NCI-H1092 (cell line): ENCODE results near the gene CENPV.
"Not testable (repeated sequence)": the region's sequence is repeated elsewhere in the genome, so short reads cannot be mapped to it uniquely, and the experiment has no call there.

Experiments
- DNase-seq: peaks from one replicate; lab custom pipeline; 2025; lab: John Stamatoyannopoulos, UW

The CENPV gene

GRCh38 chr17:16353317-16354174 is at the start of gene CENPV:
CENPV (minus strand) TSS chr17:16353469; CDS start chr17:16353436, 33 bp downstream.
- peak; percentile 20 for DNase-seq

DNA sequence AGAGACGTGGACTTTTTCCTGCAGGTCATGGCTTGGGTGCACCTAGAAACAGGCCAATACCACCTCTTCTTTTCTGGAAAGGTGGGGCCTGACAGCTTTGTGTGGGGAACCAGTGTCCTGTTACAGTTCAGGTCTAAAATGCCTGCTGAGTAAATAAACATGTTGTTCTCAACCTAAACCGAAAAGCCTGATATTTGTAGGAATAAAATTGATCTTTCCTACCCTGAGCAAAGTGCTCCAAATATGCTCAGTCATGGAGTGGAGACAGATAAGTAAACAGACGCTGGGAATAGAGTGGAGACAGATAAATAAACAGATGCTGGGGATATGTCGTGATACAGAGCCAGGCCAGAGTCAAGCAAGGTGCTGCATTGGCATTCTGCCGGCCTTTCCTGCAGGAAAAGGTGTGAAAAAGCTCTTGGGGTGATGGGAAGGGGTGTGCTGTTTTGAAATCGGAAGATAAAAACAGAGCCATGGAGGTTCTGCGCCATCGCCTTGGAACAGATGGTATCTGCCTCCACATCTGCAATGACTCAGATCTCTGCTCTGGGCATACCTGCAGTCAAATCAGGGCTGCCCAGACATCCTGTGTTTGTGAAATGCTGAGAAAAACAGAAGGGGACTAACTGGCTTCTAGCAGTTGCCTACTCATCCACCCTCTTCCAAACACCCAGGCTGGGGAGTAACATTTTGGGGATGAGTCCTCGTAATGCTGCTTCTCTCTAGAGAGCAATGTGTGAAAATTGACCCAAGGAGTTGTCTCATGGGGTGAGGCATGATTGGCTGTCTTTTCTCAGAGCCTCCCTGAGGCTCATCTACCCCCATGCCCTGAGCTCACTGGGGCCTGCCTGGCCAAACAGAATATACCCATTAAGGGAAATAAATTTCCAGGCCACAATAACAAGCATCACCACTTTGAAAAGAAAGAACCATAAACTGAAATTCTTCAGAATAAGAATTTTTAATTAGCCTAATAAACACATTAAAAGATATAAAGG is 45.3 kb upstream of the CENPV start:
- DNase-seq: no peak

DNA sequence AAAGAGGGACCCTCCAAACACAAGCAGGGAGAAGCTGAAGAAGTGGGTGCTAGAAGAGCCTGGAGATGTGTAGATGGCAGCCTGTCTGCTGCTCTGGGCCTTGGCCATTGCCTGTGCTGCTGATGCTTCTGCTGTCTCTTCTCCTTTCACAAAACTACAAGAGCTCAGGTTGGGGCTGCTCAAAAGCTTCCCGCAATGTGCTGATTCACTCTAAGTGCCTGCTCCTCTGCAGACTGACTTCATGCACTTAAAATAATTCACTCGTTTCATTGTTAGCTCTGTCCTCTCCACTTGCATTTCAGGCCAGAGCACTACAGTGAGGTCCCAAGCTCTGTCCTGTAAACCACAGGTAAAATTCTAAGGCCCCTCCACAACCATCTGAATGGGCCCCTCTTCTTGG is 43.4 kb upstream of the CENPV start:
- not testable (repeated sequence) for DNase-seq

DNA sequence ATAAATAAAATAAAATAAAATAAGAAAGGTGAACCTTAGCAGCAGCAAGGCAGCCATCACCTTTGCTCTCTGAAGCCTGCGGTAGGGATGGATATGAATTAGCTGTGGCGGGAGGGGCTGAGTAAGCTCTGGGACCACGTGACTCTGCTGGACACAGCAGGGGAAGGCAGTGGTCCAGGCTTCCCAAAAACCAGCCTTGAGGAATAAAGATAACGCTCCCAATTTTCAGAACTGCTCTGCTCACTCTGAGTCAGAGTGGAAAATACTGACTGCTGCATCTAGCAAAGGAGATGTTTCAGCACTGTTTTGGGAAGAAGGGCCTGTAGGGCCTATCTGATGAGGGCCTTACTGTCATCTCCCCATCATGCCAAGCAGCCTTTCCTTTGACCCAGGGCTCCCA is 42.6 kb upstream of the CENPV start:
- DNase-seq: not testable (repeated sequence)

DNA sequence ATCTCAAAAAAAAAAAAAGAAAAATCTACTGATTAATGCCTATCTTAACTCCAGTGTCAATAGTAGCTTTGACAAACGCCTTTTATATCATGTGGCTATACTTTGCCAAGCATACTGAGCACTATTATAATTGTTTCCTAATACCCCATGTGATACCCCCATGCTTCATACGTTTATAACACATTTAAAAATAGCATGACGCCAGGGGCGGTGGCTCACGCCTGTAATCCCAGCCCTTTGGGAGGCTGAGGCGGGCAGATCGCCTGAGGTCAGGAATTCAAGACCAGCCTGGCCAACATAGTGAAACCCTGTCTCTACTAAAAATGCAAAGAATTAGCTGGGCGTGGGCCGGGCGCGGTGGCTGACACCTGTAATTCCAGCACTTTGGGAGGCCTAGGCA is 39.2 kb upstream of the CENPV start:
- not testable (repeated sequence) for DNase-seq

DNA sequence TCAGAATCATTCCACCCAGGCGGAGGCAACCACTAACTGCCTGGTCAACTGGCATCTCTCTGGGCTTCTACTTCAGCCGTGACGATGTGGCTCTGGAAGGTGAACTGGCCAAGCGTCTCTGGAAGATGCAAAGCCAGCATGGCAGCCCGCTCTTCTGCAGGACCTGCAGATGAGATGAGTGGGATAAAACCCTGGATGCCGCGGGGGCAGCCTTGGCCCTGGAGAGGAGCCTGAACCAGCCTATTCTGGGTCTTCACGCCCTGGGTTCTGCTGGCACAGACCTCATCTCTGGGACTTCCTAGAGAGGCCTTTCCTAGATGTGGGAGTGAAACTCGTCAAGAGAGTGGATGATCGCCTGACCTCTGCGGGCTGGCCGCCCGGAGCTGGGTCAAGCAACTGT is 38.2 kb upstream of the CENPV start:
- no peak for DNase-seq

DNA sequence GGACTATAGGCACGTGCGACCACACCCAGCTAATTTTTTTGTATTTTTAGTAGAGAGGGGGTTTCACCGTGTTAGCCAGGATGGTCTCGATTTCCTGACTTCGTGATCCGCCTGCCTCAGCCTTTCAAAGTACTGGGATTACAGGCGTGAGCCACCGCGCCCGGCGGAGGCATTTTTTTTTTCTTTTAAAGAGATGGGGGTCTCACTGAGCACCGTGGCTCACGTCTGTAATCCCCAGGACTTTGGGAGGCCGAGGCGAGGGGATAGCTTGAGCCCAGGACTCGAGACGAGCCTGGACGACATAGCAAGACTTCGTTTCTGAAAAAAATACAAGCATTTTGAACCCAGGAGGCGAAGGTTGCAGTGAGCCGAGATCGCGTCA is 32.8 kb upstream of the CENPV start:
- DNase-seq: not testable (repeated sequence)

DNA sequence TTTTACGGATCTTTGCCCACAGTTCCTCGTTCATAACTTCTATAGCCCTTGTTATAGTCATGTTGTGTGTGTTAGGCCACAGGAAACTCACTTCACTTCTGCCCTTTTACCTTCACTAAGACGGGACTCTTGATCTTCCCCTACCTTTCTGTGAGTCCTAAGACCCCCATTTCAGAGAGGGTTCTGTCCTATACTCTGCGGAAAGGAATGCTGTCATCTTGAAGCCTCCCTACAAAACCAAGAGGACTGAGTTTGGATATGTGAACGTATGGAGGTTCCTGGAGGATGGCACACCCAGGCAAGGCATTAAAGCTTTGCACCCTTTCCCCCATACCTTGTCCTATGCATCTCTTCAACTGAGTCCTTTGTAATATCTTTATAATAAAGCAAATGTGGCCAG is 31.3 kb upstream of the CENPV start:
- no peak for DNase-seq

GRCh38 chr17:16383772-16384287 is 30.6 kb upstream of the CENPV start:
- no peak for DNase-seq

DNA sequence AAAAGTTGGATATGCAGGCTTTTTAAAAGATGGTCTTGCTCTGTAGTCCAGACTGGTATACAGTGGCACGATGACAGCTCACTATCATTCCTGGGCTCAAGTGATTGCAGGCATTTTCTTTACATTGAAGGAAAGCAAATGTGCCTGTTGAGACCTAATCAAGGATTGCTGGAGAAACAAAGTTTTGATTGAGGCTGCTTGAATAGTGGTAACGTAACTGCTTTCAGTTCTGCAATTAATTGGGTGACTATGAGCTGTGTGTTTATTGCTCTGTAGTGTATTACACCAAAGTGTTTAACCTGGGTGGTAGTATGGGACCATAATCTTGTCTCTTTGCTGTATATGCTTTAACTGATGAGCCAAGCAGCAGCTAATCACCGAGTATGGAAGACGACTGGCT is 29.9 kb upstream of the CENPV start:
- no peak for DNase-seq

- no peak for DNase-seq
These were observed 28.2 kb upstream of the CENPV start for GRCh38 chr17:16381496-16381820.

DNA sequence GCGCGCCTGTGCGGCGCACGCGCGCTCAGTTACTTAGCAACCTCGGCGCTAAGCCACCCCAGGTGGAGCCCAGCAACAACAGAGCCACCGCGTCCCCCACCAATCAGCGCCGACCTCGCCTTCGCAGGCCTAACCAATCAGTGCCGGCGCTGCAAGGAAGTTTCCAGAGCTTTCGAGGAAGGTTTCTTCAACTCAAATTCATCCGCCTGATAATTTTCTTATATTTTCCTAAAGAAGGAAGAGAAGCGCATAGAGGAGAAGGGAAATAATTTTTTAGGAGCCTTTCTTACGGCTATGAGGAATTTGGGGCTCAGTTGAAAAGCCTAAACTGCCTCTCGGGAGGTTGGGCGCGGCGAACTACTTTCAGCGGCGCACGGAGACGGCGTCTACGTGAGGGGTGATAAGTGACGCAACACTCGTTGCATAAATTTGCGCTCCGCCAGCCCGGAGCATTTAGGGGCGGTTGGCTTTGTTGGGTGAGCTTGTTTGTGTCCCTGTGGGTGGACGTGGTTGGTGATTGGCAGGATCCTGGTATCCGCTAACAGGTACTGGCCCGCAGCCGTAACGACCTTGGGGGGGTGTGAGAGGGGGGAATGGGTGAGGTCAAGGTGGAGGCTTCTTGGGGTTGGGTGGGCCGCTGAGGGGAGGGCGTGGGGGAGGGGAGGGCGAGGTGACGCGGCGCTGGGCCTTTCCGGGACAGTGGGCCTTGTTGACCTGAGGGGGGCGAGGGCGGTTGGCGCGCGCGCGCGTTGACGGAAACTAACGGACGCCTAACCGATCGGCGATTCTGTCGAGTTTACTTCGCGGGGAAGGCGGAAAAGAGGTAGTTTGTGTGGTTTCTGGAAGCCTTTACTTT is 27.6 kb upstream of the CENPV start, which contains the start of gene UBB:
UBB (plus strand) TSS at position 452 of the 856 bp plus-strand sequence. CDS start 817 bp downstream, outside the sequence.
- DNase-seq: peak; percentile 96

DNA sequence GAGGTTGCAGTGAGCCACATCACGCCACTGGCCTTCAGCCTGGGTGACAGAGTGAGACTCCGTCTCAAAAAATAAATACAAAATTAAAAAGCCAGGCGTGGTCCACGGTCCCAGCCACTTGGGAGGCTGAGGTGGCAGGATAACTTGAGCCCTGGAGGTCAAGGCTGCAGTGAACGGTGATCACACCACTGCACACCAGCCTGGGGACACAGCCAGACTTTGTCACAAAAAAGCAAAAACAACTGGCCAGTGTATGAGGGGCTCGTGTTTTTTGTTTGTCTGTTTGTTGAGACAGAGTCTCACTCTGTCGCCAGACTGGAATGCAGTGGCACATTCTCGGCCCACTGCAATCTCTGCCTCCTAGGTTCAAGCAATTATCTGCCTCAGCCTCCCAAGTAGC is 26.4 kb upstream of the CENPV start:
- no peak for DNase-seq

GRCh38 chr17:16378636-16379282 is 25.5 kb upstream of the CENPV start:
- no peak for DNase-seq

GRCh38 chr17:16377941-16378341 is 24.7 kb upstream of the CENPV start:
- DNase-seq: no peak

GRCh38 chr17:16374146-16374938 is 21.1 kb upstream of the CENPV start:
- no peak for DNase-seq

DNA sequence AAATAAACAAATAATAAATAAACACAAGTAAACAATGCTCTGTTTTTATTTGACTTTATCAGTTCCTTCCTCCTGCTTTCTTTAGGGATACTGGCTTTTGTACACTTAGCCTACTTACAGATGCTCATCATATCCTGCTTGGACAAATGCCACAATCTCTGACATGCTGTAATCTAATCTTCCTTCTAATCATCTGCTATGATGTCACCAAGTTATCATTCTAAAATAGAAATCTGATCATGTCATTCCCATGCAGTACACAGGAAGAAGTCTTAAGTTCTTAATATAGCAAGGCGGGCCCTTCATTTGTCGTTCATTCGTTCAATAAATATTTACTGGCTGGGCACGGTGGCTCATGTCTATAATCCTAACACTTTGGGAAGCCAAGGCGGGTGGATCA is 18.5 kb upstream of the CENPV start:
- no peak for DNase-seq

GRCh38 chr17:16364625-16365024 is 11.4 kb upstream of the CENPV start:
- DNase-seq: no peak

- peak; percentile 61 for DNase-seq
These were observed 10.7 kb upstream of the CENPV start for GRCh38 chr17:16363749-16364536.
